GM06990 (cell line): Measurements from ENCODE around the gene STRN.
"Not testable (repeated sequence)": the region's sequence is repeated elsewhere in the genome, so short reads cannot be mapped to it uniquely, and the experiment has no call there.

Experiments
- DNase-seq: peaks from one replicate; pipeline ENCODE4 v3.0.0-alpha.2; 2011; ENCODE audit not compliant: insufficient read length; ENCODE audit errors: extremely low read depth
- H3K27me3 ChIP-seq: replicated peaks from 2 replicates; pipeline ENCODE4 v1.6.0; 2011; ENCODE audit warnings: low read length; ENCODE audit not compliant: control insufficient read depth, insufficient read depth
- H3K36me3 ChIP-seq: 2 replicates; pipeline ENCODE4 v1.5.1; 2011; ENCODE audit warnings: low read length; ENCODE audit not compliant: control insufficient read depth, insufficient read depth
- H3K4me3 ChIP-seq: replicated peaks from 2 replicates; pipeline ENCODE4 v1.5.1; 2011; ENCODE audit warnings: low read depth, mild to moderate bottlenecking, control low read depth, low read length
- CTCF ChIP-seq: IDR thresholded peaks from 2 replicates; pipeline ENCODE4 v1.5.1; 2011; ENCODE audit warnings: low read length, control low read depth, mild to moderate bottlenecking, inconsistent platforms; ENCODE audit not compliant: insufficient read depth, poor library complexity, severe bottlenecking

Gene STRN

GRCh38 chr2:37000318-37000717 is 34.0 kb upstream of the STRN start:
- no peaks in the 10 kb centered on the region for H3K27me3 ChIP-seq
- TF ChIP-seq CTCF = no peak
- no peak overlapping the region for H3K4me3 ChIP-seq
- no peak for DNase-seq
- peaks cover 3% of the 10 kb centered on the region for H3K36me3 ChIP-seq

- H3K4me3 ChIP-seq, DNase-seq, H3K36me3 ChIP-seq, H3K27me3 ChIP-seq: not testable (repeated sequence)
Observed at GRCh38 chr2:36999416-36999815, 33.1 kb upstream of the STRN start.

- no peaks in the 10 kb centered on the region; the same call in 1 of the 2 replicates for H3K36me3 ChIP-seq
- no peaks in the 10 kb centered on the region for H3K27me3 ChIP-seq
- no peak for DNase-seq
- TF ChIP-seq CTCF = no peak
- no peak overlapping the region for H3K4me3 ChIP-seq
Observed at GRCh38 chr2:36993841-36994620, 27.7 kb upstream of the STRN start.

GRCh38 chr2:36988008-36988407 is 21.7 kb upstream of the STRN start:
- no peak for TF ChIP-seq CTCF
- no peaks in the 10 kb centered on the region; the same call in 1 of the 2 replicates for H3K36me3 ChIP-seq
- no peak for DNase-seq

GRCh38 chr2:36982467-36982866 is 16.1 kb upstream of the STRN start:
- H3K36me3 ChIP-seq = peaks cover 2% of the 10 kb centered on the region; the same call in 1 of the 2 replicates
- H3K4me3 ChIP-seq = no peak overlapping the region
- no peak for DNase-seq
- no peak for TF ChIP-seq CTCF
- H3K27me3 ChIP-seq = no peaks in the 10 kb centered on the region

More at GRCh38 chr2:36988008-36988407, 21.7 kb upstream of the STRN start:
- Histone ChIP-seq H3K27me3 (no peaks in the 10 kb centered on the region), H3K4me3 (no peak overlapping the region)

- no peaks in the 10 kb centered on the region for H3K27me3 ChIP-seq
- no peak for DNase-seq
- peaks cover 2% of the 10 kb centered on the region; the same call in 1 of the 2 replicates for H3K36me3 ChIP-seq
- no peak for TF ChIP-seq CTCF
- H3K4me3 ChIP-seq = no peak overlapping the region
Observed at GRCh38 chr2:36981911-36982310, 15.6 kb upstream of the STRN start.

GRCh38 chr2:36979007-36979406 is 12.7 kb upstream of the STRN start:
- H3K27me3 ChIP-seq, H3K4me3 ChIP-seq, H3K36me3 ChIP-seq, DNase-seq: not testable (repeated sequence)
